CD4-positive, alpha-beta T cell treated with Interleukin-4 for 1 hour (primary cell): ENCODE measurements around the gene EYS.
"Not testable (repeated sequence)": the region's sequence is repeated elsewhere in the genome, so short reads cannot be mapped to it uniquely, and the experiment has no call there.

Source experiments
- DNase-seq, 2 donors: peaks; one replicate each; pipeline ENCODE4 v3.0.0-alpha.2; 2020 to 2022

The EYS gene

DNA sequence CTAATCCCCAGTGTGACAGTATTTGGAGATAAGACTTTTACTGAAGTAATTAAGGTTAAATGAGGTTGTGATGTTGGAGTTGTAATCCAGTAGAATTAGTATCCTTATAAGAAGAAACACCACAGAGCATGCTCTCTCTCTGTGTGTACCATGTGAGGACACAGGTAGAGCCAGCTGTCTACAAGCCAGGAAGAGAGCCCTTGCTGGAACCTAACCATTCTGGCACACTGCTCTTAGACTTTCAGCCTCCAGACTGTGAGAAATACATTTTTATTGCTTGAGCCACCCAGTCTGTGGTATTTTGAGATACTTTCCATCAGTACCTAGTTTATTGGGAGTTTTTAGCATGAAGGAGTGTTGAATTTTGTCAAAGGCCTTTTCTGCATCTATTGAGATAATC, 1961.2 kb downstream of the EYS start:
- DNase-seq, result no peak

DNA sequence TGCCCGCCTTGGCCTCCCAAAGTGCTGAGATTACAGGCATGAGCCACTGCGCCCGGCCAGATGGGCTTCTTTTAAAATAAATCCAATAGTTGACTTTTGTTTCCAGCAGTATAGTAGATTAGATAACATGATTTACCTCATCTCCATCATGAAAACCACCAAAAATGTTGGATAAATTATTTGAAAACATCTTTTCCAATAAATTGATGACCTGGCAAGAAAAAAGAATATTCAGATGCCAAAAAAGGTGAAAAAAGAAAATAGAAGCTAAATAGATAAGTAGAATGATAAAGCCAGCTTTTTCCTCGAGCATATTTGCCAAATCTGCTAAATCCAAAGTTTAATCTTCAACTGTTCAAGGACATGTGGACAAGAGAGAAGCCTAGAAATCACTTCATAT, 1962.2 kb downstream of the EYS start:
- DNase-seq, result no peak

DNA sequence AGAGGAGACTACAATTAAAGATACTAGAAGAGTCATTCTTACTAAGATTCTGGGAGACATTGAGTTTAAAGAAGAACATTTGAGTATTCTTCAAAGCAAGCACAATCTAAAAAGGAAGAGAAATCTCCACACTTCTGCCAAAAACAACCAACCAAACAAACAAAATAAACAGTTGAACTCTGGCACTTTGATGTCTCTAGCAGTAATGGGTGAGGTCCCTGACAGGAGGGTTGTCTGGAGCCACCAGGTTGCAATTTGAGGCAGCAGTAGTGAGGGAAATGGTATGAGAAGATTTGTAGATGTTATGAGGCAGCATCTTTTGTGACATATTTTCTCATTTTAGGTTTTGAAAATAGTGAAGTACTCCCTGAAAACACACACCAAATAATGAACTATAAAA, 1963.3 kb downstream of the EYS start:
- no peak for DNase-seq

DNA sequence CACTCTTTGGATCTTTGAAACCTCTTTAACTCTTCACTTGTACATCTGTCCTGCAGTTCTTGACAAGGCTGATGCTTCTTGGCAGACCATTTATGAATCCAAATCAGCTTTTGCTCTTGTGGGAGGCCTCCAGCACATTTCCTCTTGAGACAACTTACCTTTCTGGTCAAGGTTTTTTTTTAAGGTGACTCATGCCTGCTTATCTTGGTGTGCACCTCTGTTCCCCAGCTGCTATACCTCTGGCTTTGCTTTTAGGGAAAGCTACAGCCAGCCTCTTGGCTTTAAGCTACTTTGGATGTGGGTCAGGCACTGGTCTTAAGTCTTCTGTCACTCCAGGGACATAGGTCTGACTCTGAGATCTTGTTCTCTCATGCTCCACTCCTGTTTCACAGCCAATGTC, 1965.0 kb downstream of the EYS start:
- no peak for DNase-seq

DNA sequence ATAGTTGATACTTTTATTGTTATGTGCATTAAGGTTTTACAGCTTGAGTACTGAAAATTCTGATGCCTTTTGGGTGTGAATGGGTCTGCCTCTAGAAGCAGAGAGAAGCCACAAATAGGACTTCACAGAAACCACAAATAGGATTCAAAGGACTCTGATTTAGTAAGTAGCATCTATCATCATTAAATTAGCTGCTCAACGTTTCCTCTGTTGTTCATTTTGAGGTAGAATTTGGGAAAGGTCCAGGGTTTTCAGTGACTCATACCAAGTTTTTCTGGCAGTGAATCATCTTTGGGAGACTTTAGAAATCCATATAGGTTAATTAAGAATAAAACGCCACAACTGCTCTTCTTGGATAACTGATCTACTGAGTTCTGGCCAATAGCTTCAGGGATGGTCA, 1966.3 kb downstream of the EYS start:
- DNase-seq, result no peak

DNA sequence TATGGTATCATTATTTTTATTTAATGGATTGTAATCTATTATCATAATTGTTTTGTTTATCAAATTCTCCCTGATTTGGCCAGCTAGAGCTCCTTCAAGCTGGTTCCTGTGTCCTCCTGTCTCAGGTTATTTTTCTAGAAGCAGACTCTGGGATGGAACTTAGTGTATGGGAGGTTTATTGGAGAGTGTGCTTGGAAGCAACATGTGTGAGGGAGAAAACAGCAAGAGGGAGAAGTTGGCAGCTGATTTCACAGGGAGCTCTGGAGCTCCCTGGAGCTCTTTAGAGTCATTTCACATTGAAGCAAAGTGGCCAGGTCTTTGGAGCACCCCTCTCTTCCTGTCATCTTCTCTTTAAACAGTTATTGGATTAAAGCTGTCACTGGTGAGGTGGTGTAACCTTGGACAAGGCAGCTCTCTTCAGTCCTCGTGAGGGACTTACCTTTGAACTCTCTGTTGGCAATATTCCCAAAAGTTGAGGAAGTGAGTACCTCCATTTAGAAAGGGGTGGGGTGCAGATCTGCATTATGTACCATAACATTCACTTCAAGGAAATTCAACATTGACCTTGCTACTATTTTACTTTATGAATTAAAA, 1967.8 kb downstream of the EYS start:
- DNase-seq, result no peak

DNA sequence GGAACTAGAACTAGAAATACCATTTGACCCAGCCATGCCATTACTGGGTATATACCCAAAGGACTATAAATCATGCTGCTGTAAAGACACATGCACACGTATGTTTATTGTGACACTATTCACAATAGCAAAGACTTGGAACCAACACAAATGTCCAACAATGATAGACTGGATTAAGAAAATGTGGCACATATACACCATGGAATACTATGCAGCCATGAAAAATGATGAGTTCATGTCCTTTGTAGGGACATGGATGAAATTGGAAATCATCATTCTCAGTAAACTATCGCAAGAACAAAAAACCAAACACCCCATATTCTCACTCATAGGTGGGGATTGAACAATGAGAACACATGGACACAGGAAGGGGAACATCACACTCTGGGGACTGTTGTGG, 1968.8 kb downstream of the EYS start:
- DNase-seq, result not testable (repeated sequence)

DNA sequence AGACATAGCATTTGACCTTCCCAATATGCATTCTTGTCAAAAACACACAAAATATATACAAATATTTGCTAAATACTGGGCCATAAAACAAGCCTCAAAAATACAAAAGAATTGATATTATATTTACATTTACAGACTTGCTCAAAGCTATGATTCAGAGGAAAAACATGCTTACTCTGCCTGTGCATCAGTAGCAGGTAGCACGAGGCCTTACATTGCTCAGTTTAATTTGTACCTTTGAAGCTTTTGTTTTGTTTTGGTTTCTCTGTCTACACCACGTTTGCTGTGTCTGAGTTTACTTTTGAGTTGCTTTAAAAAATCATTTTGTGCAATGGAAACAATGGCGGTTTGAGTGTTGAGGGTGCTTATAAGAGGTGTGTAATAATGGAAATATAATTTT, 1972.1 kb downstream of the EYS start:
- DNase-seq, result no peak

DNA sequence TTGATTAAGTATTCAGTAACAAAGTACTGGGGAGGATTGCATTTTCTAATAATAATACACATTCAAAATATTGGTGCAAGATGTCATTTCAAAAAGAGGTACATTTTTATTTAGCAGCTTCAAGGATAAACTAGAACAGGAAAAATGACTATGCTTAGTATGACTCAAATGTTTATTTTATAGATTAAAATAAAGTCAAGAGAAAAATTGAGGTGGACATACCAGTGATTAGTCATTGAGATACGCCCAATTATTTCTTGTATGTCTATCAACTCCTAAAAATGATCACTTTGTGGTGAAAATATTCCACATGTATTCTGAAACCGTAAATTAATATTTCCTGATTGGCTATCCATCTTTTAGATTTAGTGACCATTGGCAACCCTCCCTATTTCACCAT, 1974.7 kb downstream of the EYS start:
- DNase-seq, result no peak

DNA sequence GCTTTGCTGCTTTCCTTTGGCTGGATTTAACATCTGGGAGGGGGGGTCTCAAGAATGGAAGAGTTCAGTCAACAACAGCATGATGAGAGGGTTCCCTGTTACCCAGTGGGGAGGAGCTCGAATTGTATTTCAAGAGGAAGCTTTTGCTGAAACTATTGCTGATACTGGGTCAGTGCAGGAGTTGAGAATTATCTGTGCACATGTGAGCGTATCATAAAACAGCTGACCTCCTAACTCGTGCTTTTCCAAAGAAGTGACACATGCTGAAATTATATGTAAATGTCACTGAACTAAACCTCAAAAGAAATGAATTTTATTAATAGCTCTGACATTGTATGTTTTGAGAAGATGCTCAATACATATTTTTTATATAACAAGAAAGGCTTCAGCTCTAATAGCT, 1975.1 kb downstream of the EYS start:
- no peak for DNase-seq

DNA sequence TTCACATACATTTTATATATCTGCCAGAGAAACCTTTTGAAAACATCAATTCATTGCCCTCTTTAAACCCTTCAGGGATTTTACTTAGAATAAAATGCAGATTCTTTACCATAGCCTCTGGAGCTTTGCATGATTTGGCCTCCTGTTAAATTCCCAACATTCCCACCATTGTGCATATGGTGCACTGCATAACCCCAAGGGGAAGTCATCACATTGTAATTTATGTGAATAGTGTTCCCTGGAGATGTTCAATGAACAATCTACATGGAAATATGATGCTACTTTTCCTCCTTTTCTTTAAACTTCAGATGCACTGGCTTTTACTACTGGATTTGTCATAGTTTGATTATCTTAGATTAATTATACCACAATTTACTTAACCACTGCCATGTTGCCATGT, 1976.7 kb downstream of the EYS start:
- DNase-seq, result no peak

DNA sequence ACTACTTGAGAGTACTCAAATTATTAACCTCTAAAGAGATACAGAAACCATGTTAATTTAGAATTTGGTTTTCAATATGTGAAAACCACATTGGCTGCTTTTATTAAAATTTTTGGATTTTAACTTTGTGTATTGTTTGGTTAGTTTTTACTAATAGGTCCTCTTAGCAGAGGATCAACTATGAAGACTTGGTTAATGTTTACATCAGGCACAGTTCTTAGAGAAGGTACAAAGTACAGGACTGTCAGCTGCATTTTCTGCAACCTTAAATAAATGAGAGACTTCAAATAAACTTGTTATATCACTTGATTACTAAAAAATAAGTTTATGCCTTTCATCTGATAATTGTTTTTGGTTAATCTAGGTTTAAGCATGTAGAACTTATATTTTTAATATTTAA, 1982.3 kb downstream of the EYS start:
- DNase-seq, result no peak

DNA sequence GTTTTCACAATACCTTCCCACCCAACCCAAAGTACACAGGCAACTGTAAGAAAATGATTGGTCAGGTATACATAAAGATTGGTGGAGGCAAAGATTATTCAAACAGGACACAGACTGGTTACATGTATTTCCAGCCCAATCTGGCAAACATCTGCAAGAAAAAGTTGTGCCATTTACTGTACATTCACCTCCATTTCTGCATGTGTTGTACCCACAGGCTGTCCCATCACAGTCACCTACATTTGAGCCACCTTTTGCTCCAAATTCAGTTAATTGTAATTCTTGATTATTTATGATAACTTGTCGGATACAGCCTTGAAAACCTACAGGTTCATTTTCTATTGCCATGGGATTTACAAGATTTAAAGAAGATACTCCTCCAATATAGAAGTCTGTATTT, 1985.8 kb downstream of the EYS start:
- no peak for DNase-seq

DNA sequence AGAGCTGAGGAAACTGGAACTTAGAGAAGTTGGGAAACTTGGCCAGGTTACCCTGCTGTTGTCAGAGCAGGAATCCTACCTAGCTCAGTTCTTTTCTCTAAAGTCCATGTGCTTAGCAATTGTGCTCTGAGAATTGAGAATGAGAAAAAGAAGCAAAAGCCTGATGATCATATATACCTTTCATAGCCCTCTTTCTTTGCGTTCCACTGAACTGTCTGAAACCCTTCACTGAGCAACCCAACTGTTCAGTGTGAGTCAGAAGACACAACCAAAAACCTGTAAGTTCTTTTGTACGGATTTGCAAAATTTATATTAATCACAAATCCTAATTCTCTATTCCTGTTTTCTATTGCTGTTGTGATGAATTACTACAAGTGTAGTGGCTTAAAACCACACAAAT, 1990.9 kb downstream of the EYS start:
- no peak for DNase-seq

DNA sequence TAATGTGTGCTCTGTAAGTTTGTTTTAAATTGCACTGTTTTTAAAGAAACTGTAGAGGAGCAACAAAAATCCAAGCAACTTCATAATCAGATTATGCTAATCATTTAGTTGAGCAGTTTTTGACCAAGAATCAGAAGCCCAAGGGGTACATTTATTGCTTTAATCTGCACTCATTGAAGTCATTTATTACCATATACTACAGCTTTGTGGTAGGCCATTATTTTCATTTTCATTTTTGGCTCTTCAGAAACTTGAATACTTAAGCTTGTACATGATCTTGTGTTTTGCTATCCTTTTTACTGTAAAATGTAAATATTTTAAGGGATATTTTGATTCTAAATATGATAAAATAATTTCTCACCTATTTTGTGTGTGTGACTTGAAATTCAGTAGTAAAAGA, 1992.9 kb downstream of the EYS start:
- DNase-seq, result no peak

DNA sequence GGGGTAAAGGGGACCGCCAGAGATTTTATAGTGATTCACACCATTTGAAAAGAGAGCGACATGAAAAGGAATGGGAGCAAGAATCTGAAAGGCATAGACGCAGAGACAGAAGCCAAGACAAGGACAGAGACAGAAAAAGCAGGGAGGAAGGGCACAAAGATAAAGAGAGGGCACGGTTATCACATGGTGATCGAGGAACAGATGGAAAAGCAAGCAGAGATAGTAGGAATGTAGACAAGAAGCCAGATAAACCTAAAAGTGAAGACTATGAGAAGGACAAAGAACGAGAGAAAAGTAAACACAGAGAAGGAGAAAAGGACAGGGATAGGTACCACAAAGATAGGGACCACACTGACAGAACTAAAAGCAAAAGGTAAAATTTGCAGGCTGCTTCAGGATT, 1993.7 kb downstream of the EYS start:
- DNase-seq, result no peak

DNA sequence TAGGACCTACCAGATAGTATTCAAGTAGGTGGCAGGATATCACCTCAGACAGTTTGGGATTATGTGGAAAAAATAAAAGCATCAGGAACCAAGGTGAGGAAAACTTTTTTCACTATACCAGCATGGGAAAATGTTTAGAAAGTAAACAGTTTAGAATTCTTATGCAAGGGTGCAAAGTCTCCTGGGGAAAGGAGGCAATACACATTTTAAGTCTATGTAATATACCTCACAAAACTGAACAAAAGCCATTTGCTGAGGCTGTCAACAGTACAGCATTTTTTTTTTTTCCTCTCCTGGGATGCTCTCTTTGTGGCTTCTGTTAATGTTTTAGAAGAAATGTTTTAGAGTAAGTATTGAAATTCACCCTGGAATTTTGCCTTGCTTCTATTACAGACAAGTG, 1997.9 kb downstream of the EYS start:
- DNase-seq, result no peak

DNA sequence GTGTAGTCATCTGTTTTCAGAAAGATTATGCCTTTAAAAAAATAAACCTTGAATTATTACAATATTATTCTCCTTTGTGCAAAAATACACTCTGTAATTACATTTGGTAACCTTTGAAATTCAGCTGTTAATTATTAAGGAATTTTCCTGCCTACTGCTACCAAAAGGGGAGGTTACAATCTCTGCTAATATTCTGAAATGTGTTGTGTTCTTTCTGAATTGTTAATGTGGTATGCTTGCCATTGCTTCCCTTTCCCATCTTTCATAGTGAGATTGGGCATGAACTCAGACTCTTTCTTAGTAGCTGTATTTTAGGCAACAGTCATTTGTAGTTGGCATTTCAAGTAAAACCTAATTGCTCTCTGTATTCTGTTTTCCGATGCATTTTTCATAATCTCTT, 1998.4 kb downstream of the EYS start:
- no peak for DNase-seq

DNA sequence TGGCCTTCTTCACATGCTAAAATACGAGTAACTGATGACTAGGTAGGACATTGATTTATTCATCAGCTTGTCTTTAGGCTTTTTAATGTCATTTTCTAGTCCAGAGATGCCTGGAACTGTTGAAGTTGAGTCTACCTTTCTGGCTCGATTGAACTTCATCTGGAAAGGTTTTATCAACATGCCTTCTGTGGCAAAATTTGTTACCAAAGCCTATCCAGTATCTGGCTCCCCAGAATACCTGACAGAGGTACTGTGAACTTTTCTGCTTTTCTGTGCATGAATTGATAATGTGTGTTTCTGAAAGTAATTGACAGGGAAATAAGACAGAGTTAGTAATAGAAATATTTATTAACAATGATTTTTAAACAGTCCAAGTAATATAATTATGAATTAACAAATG, 2000.4 kb downstream of the EYS start:
- no peak for DNase-seq

DNA sequence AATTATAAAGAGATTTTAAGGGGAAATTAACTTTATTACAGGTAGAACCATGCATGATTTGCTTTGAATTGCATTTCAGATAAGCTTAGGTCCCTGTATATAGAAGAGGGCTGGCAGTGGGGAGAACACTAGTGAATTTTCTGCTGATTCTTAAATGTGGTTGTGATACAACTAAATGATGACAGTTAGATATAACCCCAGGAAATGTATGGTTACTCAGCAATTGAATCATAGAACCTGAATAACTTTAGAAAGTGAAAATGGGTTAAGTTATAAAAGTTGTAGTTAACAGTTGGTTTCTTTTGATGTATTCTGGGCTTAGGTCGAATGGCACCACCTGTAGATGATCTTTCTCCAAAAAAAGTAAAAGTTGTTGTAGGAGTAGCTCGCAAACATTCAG, 2001.3 kb downstream of the EYS start:
- no peak for DNase-seq

DNA sequence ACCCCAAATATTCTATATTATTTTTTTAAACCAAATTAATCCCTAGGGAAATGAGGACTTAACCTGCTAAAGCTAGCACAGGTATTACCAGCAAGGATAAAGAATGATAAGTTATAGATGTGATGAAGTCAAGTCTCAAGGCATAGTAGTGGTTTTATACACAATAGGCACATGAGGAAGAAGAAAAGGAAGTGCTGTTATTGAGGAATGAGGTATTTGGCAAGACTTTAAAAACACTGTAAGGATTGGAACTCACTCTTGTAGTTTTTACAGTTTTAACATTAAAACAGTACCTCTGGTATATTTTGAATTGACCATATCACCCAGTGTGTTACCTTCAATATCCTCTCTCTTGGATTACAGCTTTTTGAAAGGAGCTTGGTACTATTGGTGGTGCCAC, 2016.8 kb downstream of the EYS start:
- DNase-seq, result no peak

DNA sequence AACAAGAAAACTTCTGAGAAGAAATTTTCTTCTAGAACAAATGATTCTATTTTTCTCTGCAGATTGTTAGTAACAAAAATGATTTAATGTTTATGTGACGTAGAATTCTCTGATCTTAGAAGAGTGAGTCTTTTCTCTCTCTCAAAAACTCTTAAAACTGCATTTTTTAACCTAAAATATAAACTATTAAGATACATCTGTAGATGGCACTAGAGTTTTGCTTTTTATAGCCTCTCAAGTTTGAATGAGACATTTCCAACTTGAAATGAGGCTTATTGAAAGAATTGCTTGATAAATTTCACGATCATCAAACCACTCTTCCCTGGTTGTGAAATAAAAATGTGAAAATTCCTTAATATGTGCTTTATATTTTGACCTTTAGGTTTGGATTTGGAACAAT, 2017.6 kb downstream of the EYS start:
- no peak for DNase-seq

DNA sequence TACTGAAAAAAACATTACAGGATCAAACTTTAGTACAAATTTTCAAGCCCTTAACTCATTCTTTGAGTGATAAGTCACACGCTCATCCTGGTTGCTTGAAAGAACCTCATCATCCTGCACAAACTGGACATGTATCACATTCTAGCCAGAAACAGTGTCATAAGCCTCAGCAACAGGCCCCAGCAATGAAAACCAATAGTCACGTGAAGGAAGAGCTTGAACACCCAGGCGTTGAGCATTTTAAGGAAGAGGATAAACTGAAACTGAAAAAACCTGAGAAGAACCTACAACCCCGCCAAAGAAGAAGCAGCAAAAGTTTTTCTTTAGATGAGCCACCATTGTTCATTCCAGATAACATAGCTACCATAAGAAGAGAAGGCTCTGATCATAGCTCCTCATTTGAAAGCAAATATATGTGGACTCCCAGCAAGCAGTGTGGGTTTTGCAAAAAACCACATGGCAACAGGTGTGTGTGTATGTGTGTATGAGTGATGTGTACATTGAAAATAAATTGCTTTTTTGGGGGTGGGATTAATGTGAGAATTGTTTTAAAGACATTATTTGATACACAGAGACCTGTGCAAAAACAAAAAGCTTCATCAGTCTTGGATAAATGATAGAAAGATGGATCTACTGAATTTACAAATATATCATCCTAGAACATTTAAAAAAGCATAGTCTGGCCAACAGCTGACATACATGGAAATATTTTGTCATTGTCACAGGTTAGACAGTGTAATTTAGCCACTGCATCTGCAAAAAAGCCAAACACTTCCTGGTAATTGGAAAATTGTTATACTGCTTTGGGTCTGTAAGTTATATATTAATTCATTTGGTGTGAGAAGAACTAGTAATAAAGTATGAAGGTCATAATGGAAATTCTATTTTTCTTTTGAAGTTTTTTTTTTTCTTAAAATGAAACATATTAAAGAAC, 2021.3 kb downstream of the EYS start:
- peak in 1 of 2 donors; percentile 20 for DNase-seq

DNA sequence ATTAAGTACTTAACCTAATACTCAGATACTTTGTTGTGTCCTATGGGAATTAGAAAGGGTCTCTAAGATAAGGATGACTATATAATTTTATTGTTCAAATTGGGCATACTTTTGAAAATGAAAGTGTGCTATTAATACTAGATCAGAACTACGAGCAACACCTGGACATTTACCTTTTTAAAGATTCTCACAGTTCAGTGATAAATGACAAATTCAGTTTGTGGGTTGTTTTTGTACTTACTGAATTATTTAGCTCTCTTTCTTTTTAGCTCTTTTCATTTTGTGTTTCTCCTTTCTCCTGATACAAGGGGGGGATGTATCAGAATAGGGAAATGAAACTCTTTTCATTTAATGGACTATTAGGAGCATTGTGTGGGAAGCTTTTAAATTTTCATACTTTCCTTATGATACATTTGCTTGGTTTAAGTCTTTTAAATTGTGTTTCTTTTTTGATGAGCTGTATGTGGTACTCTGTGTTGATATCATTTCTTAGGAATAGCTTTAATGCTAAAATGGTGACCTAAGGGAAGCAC, 2023.9 kb downstream of the EYS start:
- no peak for DNase-seq

DNA sequence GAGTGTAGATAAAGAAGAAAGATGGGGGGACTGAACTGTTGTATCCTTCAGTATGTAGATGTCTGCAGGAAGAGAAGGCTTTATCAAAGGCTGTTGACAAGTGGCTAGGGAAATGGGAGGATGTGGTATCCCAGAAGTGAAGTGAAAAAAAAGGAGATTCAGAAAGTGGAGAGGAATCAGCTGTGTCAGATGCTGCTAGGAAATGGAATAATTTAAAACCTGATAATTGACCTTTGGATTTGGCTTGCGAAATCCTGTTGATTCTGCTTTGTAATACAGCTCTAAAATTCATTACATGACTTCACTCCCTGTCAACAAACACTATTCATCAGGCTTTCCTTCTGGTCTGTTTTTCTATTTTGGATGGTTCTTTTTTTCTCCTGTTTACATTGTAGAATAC, 2029.7 kb downstream of the EYS start:
- DNase-seq, result no peak
